Left colon (tissue), 2 donors: Measurements from ENCODE around the gene TYW3. TPM values are rescaled to one million over a fixed set of nuclear protein-coding genes. Genes with fewer than 3 reads are reported as not detected.
A peak's percentile ranks its signal among the peaks of the same experiment; 100 is the strongest.

Source experiments
- ATAC-seq: fragments of 200-7000 bp; cut with Tn5 transposase; one replicate; pipeline ENCODE4 v1.9.1; 2020; ENCODE audit warnings: mild to moderate bottlenecking, moderate library complexity
- DNase-seq, 2 donors: peaks; one replicate each; pipeline ENCODE4 v3.0.0-alpha.2; 2020
- intact Hi-C, 2 donors: fragments of 100-400 bp; cut with DNase I in 1 of 2; cut with micrococcal nuclease in 1 of 2; formaldehyde crosslinking; loops; one replicate each; pipeline versions ENCODE4 v1.11.2 to v1.14.0; 2022; cut with DNase I, micrococcal nuclease
- long read RNA-seq: library from polyadenylated mRNA; unstranded; transcript quantifications from one replicate; pipeline ENCODE4 v2.0.0, GENCODE V29; 2021
- total RNA-seq, 2 donors: library from RNA; stranded (reverse); fragmentation: NEBNext Ultra II Directional; extraction: Animal tissue kit (Norgen Biotek cat#: 25700); gene quantifications; one replicate each; pipeline ENCODE4 v1.2.1, GENCODE V29; 2021
- donor health status: DM: no; HTN: no; CAD: no.
- donor health status: DM: yes; HTN: yes; CAD: no.

Gene TYW3
- 10 to 100 TPM in 1 of 2 donors, 1 to 10 TPM in 1; 8.2 to 11.8 TPM for total RNA-seq
- long read RNA-seq, partial matches to known transcripts = 0 of 4 reads
- long read RNA-seq, other reads (novel, unspliced or antisense) = 1 of 4 reads

GRCh38 chr1:74732960-74733603, at the start of gene TYW3, which contains the start of gene CRYZ:
TSS of gene TYW3 (plus strand) at chr1:74733152. CDS start at chr1:74733245, 93 bp downstream.
TSS of gene CRYZ (minus strand) at chr1:74733050. CDS start at chr1:74724821, 8,229 bp downstream.
- ATAC-seq = peak; percentile 92
- peak; percentile 88 for DNase-seq
- intact Hi-C loops = no loop called here

- DNase-seq = no peak
- ATAC-seq = no peak
- intact Hi-C loops = no loop called here
Observed at GRCh38 chr1:74683656-74684055, 49.3 kb upstream of the TYW3 start.

GRCh38 chr1:74684301-74684700, 48.7 kb upstream of the TYW3 start:
- DNase-seq (no peak), ATAC-seq (no peak)
- intact Hi-C loops = no loop called here

- DNase-seq (no peak), ATAC-seq (no peak)
- intact Hi-C loops = no loop called here
Observed at GRCh38 chr1:74686928-74687327, 46.0 kb upstream of the TYW3 start.

- ATAC-seq = peak; percentile 43
- intact Hi-C loops = no loop called here
- peak in 1 of 2 donors; percentile 13 for DNase-seq
Observed at GRCh38 chr1:74689621-74690363, 43.2 kb upstream of the TYW3 start.

GRCh38 chr1:74690364-74690696, 42.6 kb upstream of the TYW3 start:
- ATAC-seq = no peak
- no peak for DNase-seq
- intact Hi-C loops = no loop called here

GRCh38 chr1:74690909-74691308, 42.0 kb upstream of the TYW3 start:
- ATAC-seq (no peak), DNase-seq (no peak)
- intact Hi-C loops = no loop called here

GRCh38 chr1:74693473-74693872, 39.5 kb upstream of the TYW3 start:
- ATAC-seq (no peak), DNase-seq (no peak)
- intact Hi-C loops = no loop called here

- no peak for ATAC-seq
- intact Hi-C loops = no loop called here
- no peak for DNase-seq
Observed at GRCh38 chr1:74697832-74698231, 35.1 kb upstream of the TYW3 start.

- intact Hi-C loops = no loop called here
- DNase-seq = no peak
Observed at GRCh38 chr1:74699331-74699730, 33.6 kb upstream of the TYW3 start.

GRCh38 chr1:74703386-74704182, 29.4 kb upstream of the TYW3 start:
- ATAC-seq (no peak), DNase-seq (no peak)
- intact Hi-C loops = no loop called here

More at GRCh38 chr1:74699331-74699730, 33.6 kb upstream of the TYW3 start:
- ATAC-seq = no peak

- intact Hi-C loops = no loop called here
- ATAC-seq = no peak
Observed at GRCh38 chr1:74712881-74713280, 20.1 kb upstream of the TYW3 start.

GRCh38 chr1:74713849-74714248, 19.1 kb upstream of the TYW3 start:
- ATAC-seq = no peak
- intact Hi-C loops = no loop called here
- DNase-seq = no peak

More at GRCh38 chr1:74712881-74713280, 20.1 kb upstream of the TYW3 start:
- DNase-seq = no peak

GRCh38 chr1:74714429-74715235, 18.3 kb upstream of the TYW3 start:
- DNase-seq = no peak
- intact Hi-C loops = no loop called here
- no peak for ATAC-seq

- intact Hi-C loops = no loop called here
- DNase-seq (no peak), ATAC-seq (no peak)
Observed at GRCh38 chr1:74715236-74715502, 17.8 kb upstream of the TYW3 start.

- no peak for ATAC-seq
- no peak for DNase-seq
- intact Hi-C loops = no loop called here
Observed at GRCh38 chr1:74715806-74716205, 17.1 kb upstream of the TYW3 start.

- no peak for DNase-seq
- intact Hi-C loops = no loop called here
- no peak for ATAC-seq
Observed at GRCh38 chr1:74716822-74717221, 16.1 kb upstream of the TYW3 start.

- DNase-seq = no peak
- ATAC-seq = no peak
- intact Hi-C loops = no loop called here
Observed at GRCh38 chr1:74717626-74718025, 15.3 kb upstream of the TYW3 start.

GRCh38 chr1:74726063-74726462, 6.9 kb upstream of the TYW3 start:
- no peak for ATAC-seq
- intact Hi-C loops = no loop called here
- no peak for DNase-seq
